H54 (cell line): ENCODE results near the gene IL17RE.
"Not testable (repeated sequence)": the region's sequence is repeated elsewhere in the genome, so short reads cannot be mapped to it uniquely, and the experiment has no call there.

Source experiments
- DNase-seq: peaks from one replicate; pipeline ENCODE4 v3.0.0; 2011; ENCODE audit warnings: low spot score, mixed read lengths; ENCODE audit not compliant: insufficient read length
- FAIRE-seq: peaks from 3 replicates; lab custom pipeline; 2011; peaks lifted over from hg19 to GRCh38; lab: Jason Lieb, UNC
- POLR2A ChIP-seq: IDR thresholded peaks from 2 replicates; pipeline ENCODE4 v1.6.1; 2011; ENCODE audit warnings: low read depth, mild to moderate bottlenecking, low read length

IL17RE gene, protein sequence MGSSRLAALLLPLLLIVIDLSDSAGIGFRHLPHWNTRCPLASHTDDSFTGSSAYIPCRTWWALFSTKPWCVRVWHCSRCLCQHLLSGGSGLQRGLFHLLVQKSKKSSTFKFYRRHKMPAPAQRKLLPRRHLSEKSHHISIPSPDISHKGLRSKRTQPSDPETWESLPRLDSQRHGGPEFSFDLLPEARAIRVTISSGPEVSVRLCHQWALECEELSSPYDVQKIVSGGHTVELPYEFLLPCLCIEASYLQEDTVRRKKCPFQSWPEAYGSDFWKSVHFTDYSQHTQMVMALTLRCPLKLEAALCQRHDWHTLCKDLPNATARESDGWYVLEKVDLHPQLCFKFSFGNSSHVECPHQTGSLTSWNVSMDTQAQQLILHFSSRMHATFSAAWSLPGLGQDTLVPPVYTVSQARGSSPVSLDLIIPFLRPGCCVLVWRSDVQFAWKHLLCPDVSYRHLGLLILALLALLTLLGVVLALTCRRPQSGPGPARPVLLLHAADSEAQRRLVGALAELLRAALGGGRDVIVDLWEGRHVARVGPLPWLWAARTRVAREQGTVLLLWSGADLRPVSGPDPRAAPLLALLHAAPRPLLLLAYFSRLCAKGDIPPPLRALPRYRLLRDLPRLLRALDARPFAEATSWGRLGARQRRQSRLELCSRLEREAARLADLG

DNA sequence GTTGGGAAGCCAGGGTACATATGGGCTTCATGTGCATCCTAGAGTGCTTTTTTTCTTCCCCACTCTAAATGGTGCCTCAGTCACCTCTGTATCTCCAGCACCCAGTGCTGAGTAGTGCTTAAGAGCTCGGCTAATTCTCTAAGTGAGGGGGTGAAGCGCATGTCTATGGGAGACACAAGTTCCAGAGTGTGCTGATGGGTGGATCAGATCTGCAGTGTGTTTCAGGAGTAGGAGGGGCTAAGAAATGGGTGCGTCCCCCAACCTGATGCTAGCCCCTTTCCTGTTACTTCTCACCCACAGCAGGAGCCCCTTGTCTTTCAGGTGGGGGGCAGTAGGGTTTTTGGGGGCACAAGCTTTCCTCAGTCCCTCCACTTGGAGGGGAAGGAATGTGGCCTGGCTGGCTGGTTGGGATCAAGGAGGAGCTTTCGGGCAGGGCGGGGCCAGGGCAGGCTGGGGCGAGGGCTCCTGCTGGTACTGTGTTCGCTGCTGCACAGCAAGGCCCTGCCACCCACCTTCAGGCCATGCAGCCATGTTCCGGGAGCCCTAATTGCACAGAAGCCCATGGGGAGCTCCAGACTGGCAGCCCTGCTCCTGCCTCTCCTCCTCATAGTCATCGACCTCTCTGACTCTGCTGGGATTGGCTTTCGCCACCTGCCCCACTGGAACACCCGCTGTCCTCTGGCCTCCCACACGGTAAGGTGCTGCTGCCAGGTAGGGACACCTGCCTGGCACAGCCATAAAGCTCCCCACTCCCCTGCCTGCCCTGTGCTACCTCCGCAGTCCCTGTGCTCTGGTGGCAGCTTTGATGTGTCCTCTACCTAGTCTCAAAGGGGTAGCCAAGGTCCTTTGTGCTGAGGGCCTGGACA is at the start of gene IL17RE:
IL17RE (plus strand) TSS at position 477 of the 866 bp plus-strand sequence; CDS start at position 562, 85 bp downstream.
- no peak for FAIRE-seq
- TF ChIP-seq POLR2A: no peak
- no peak for DNase-seq

DNA sequence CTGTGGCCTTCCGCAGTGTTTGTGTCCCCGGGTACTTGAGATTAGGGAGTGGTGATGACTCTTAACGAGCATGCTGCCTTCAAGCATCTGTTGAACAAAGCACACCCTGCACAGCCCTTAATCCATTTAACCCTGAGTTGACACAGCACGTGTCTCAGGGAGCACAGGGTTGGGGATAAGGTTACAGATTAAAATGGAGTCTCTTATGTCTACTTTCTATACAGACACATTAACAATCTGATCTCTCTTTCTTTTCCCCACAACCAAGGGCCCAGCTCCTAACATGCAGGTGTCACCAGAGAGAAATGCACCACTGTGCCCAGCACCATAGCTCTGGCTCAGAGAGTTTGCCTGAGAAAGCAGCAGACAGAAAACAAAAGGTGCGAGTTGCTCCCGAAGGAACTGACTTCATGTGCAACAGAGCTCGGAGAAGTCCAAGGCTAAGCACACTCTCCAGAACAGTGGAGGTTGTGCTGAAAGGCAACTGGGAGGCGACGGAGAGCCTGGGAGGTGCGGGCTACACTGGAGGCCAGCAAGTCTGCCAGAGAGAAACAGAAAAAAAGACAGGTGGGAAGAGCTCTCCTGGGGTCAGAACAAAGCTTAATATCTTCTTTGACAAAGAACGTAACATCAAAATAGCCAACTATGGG is 48.2 kb upstream of the IL17RE start:
- not testable (repeated sequence) for FAIRE-seq, DNase-seq

DNA sequence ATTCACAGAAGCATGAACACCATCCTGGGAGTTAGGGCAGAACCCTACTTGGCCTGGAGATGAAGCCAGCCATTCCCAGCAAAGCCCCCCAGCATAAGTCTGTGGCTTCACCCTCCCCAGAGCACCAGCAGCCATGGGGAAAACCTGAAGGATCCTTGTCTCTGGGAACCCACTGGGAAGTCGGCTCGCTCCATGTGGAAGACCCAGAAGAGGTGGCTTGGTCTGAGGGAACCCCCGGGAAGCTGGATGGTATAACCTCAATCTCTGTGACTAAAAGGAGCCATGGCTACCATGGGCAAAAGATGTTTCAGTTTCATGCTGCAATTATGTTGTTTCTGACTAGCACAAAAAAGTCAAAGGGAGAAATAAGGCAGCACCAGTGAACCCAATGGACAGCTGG is 47.1 kb upstream of the IL17RE start:
- DNase-seq (no peak), FAIRE-seq (no peak)
- no peak for TF ChIP-seq POLR2A

DNA sequence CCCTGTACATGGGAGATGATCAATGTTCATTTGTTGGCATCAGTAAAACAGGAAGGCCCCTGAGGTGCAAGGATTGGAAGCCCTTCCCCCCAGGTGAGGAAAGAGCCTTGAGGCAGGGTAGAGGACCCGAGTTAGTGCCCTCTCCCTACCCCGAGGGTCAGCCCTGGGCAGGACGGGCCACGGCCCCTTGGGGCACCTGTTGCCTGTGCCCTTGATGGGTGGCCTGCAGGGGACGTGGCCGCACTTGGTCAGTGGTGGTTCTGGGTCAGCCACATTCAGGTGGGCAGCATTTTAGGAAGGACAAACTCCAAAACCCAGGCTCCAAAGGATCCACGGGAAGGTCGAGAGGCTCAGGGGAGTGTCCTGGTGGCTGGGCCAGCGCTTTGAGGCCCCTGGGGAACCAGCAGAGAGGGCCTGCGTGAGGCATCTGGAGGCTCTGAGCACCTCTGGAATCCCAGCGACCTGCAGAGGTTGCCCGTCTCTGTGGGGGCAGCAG is 43.1 kb upstream of the IL17RE start:
- no peak for TF ChIP-seq POLR2A
- DNase-seq (no peak), FAIRE-seq (no peak)

DNA sequence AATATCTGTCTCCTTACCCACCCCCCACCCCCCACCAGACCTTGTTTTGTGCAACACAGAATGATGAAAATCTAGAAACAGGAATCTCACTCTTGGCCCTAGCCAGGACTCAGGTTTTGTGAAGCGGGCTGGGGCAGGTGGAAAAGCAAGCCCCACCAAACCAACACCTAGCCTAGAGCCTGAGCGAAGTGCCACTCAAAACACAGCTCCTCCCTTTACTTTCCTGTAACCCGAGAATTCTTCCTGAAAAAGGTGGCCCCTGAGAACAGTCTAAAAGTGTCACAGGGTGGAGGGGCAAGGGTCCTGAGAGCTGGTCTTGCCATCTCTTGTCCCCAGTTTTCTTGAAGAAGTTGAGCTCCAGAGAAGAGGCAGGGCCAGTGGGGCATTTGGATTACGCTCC is 41.4 kb upstream of the IL17RE start:
- no peak for FAIRE-seq
- no peak for TF ChIP-seq POLR2A

DNA sequence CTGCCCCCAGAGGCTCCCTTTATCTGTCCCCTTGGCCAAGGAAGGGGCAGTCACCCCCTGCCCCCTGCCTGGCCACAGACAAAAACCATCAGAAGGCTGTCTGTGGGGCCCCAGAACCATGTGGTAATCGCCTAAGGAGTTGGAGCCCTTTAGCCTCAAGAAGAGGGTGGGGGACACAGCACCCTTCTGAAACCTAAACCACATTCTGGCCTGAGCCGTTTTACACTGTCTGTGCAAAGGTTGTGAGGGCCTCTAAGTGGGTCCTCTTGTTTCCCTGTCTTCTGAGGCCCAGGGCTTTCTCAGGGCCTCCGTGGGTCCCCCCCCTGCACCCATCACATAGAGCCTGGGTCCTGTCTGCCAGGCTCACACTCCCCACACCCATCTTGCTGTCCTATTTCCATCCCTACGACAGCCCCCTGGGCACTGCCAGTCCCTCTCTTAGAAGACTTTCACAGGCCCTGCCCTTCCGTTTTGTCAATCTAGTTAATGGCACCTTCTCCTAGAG is 41.0 kb upstream of the IL17RE start:
- FAIRE-seq (no peak), DNase-seq (no peak)
- no peak for TF ChIP-seq POLR2A

More for the DNA sequence above, 41.4 kb upstream of the IL17RE start:
- DNase-seq: no peak

DNA sequence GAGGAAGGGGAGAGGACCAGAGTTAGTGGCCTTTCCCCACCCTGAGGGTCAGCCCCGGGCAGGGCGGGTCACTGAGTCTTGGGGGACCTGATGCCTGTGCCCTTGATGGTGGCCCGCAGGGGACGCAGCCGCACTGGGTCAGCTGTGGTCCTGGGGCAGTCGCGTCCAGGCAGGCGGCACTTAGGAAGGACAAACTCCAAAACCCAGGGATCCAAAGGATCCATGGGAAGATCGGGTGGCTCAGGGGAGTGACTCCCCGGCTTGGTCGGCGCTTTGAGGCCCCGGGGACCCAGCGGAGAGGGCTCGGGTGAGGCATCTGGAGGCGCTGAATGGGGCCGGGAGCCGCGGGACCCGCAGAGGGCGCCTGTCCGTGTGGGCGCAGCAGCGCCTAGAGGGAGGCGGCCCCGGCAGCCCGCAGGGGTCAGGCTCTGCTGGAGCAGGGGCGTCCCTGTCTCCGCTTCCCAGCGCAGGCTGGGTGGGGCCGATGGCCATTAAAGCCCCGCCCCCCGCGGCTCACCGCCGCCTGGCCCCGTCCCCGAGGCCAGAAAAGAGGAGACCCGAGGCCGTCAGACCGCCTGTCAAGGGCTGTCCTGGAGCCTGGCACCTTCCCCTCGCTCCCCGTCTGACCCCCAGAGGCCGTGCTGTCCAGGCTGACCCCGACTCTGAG is 40.1 kb upstream of the IL17RE start:
- TF ChIP-seq POLR2A: no peak
- FAIRE-seq (no peak), DNase-seq (no peak)

DNA sequence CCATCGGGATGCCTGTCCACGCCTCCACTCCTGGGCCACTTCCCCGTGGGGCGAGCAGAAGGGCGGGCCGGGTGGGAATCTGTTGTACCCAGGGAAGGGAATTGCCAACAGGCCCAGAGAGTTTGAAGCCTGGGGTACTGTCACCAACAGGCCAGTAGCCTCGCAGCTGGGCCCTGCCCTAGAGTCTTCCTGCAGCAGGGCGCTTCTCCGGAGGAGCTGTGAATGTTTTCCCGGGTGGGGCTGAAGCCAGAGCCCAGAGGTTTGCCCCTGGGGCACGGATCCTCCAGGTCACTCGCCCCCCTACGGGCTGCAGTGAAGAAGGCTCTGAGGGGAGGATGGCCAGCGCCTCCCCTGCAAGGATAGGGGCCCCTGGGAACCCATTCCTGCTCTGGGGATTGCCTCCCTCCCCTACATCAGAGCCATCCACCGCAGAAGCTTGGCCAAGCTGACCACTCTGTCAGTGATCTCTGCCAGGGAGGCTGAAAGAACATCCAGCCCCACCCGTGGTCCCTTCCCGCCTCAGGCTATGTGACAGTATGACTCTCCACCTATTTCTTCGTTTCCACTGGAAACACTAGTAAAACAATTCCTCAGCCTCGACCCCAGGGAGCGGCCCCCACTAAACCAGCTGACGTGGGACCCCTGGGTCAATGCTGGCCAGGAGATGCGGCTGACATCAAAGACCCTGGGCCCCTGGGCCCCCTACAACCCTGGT is 39.4 kb upstream of the IL17RE start:
- no peak for TF ChIP-seq POLR2A
- no peak for FAIRE-seq

DNA sequence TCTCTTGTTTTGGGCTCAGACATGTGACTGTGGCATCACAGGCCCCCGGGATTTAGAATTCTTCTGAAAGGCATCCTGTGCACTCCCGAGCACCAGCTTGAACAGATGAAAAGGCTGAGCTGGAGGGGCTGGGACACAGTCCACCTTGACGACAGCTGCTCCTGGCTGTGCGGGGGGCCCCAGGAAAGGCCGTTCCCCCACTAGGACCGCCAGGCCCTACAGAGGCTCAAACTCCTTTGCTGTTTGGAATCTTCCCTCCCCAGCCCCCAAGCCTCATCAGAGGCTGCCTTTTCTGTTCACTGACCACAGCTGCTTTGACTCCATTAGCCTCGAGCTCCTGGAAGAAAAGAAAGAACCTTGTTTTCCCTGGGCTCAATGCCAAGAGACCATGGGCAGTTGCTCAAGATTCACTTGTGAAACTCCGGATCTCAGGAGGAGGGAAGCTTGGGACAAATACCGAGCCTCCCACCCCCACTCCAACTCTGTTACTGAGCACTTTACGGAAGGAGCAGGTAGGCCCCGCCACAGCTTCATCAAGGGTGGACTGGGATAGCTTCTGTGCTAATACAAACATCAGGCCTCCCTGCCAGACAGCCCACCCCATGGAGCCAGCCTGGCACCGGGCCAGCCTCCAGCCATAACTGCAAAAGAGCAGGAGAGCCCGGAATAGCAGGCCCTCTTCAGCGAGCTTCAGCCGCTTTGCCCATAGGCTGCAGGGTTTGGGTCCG is 38.3 kb upstream of the IL17RE start:
- FAIRE-seq: no peak
- TF ChIP-seq POLR2A: no peak
- no peak for DNase-seq

More for the DNA sequence above, 39.4 kb upstream of the IL17RE start:
- no peak for DNase-seq

DNA sequence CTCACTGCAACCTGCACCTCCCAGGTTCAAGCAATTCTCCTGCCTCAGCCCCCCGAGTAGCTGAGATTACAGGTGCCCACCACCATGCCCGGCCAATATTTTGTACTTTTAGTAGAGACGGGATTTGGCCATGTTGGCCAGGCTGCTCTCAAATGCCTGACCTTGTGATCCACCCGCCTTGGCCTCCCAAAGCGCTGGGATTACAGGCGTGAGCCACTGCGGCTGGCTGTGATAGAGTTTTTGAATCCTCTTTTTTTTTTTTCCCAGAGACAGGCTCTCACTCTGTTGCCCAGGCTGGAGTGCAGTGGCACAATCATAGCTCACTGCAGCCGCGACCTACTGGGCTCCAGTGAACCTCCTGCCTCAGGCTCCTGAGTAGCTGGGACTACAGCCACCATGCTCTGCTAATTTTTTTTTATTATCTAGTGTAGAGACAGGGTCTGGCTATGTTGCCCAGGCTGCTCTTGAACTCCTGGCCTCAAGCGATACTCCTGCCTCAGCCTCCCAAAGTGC is 37.5 kb upstream of the IL17RE start:
- FAIRE-seq, DNase-seq: not testable (repeated sequence)

DNA sequence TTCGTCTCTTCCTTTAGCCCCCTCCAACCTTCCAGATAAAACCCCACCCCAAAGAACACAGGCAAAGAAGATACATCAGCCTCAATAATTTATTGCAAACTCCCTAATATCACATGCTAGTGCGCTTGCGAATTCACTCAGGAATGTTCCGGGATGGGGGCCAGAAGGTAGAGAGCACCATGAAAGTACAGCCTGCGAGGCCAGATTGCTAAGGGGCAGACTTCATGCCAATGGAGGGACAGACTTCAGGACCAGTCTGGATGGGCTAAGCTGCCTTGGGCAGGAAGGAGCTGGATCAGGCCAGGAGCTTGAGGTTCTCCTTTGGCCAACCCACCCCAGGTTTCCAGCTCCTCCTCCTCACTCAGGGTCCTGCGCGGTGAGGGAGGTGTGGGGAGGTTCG is 36.0 kb upstream of the IL17RE start:
- no peak for FAIRE-seq
- DNase-seq: no peak
- no peak for TF ChIP-seq POLR2A
